ENCODE results near the gene UTP14A. TPM values are rescaled to one million over a fixed set of nuclear protein-coding genes. Genes with fewer than 3 reads are reported as not detected.

The UTP14A gene
- total and polyA plus RNA-seq, 4 donors, result 3.0 to 6.6 (median 5.1) TPM

- Histone ChIP-seq H3K9ac (ENCODE audit: low read depth in 1 of 2, low read length in 2 of 2) (no peak overlapping the region), H3K4me3 (ENCODE audit: low read depth in 1 of 3, low read length in 3 of 3) (peak overlapping the region in 2 of 3 donors; percentile 54 to 56), H3K4me1 (ENCODE audit: control insufficient read depth in 4 of 4, insufficient read depth in 4 of 4, low read length in 3 of 4) (peaks cover 0 to 11% (median 7%) of the 10 kb centered on the region in 4 donors)
Measured at GRCh38 chrX:129957241-129958082, 51.5 kb downstream of the UTP14A start.

GRCh38 chrX:129958083-129958465 lies 52.1 kb downstream of the UTP14A start:
- H3K4me1 ChIP-seq (ENCODE audit: control insufficient read depth in 4 of 4, insufficient read depth in 4 of 4, low read length in 3 of 4), result peaks cover 0 to 8% (median 6%) of the 10 kb centered on the region in 4 donors
- H3K36me3 ChIP-seq (ENCODE audit: control insufficient read depth in 4 of 4, insufficient read depth in 3 of 4, low read depth in 1 of 4, low read length in 3 of 4), result no peaks in the 10 kb centered on the region
- no peaks in the 10 kb centered on the region for H3K27me3 ChIP-seq (ENCODE audit: control insufficient read depth in 4 of 4, insufficient read depth in 4 of 4, low read length in 3 of 4)
- H3K9me3 ChIP-seq (ENCODE audit: control insufficient read depth in 4 of 4, low read length in 3 of 4), result no peaks in the 10 kb centered on the region
- H3K27ac ChIP-seq (ENCODE audit: low read depth in 1 of 2, low read length in 2 of 2), result no peak overlapping the region
- TF ChIP-seq JUND (IDR thresholded peaks at IDR 0.05), result no peak
- TF ChIP-seq REST (IDR thresholded peaks at IDR 0.05), result no peak
- no peak for TF ChIP-seq EGR1 (IDR thresholded peaks at IDR 0.05; ENCODE audit: low read depth in 2 of 2)
- TF ChIP-seq MAX (IDR thresholded peaks at IDR 0.05), result no peak
- TF ChIP-seq YY1 (IDR thresholded peaks at IDR 0.05), result no peak
- no peak for TF ChIP-seq RXRA (IDR thresholded peaks at IDR 0.05)
- no peak for TF ChIP-seq ATF3 (IDR thresholded peaks at IDR 0.05)
- no peak for TF ChIP-seq NR2F2 (IDR thresholded peaks at IDR 0.05)
- no peak for TF ChIP-seq HNF4G (IDR thresholded peaks at IDR 0.05)
- TF ChIP-seq TAF1 (conservative IDR thresholded peaks at IDR 0.05), result no peak
- no peak for TF ChIP-seq GABPA (IDR thresholded peaks at IDR 0.05 in 1 of 2, conservative IDR thresholded peaks at IDR 0.05 in 1 of 2)
- WGBS, result 82% methylated on average over 7 of the region's 7 CpGs
- no peak overlapping the region for H3K4me3 ChIP-seq (ENCODE audit: low read depth in 1 of 3, low read length in 3 of 3)
- H3K9ac ChIP-seq (ENCODE audit: low read depth in 1 of 2, low read length in 2 of 2), result no peak overlapping the region
- no peak for DNase-seq (ENCODE audit: low spot score)

More at GRCh38 chrX:129957241-129958082, 51.5 kb downstream of the UTP14A start:
- TF ChIP-seq NR2F2 (IDR thresholded peaks at IDR 0.05), result peak; percentile 64
- TF ChIP-seq SP1 (IDR thresholded peaks at IDR 0.05), result peak; percentile 12
- peak in 1 of 2 donors; percentile 6 for TF ChIP-seq RXRA (IDR thresholded peaks at IDR 0.05)
- TF ChIP-seq JUND (IDR thresholded peaks at IDR 0.05), result no peak
- no peaks in the 10 kb centered on the region for H3K27me3 ChIP-seq (ENCODE audit: control insufficient read depth in 4 of 4, insufficient read depth in 4 of 4, low read length in 3 of 4)
- peak overlapping the region; percentile 28 to 62 for H3K27ac ChIP-seq (ENCODE audit: low read depth in 1 of 2, low read length in 2 of 2)
- WGBS, result 13% methylated on average over 55 of the region's 56 CpGs
- peak; percentile 67 for DNase-seq (ENCODE audit: low spot score)
- H3K9me3 ChIP-seq (ENCODE audit: control insufficient read depth in 4 of 4, low read length in 3 of 4), result no peaks in the 10 kb centered on the region
- no peaks in the 10 kb centered on the region for H3K36me3 ChIP-seq (ENCODE audit: control insufficient read depth in 4 of 4, insufficient read depth in 3 of 4, low read depth in 1 of 4, low read length in 3 of 4)
